H1 (cell line): ENCODE measurements around the gene ACMSD. TPM values are rescaled to one million over a fixed set of nuclear protein-coding genes. Genes with fewer than 3 reads are reported as not detected.

Experiments used
- CTCF ChIA-PET: fragments of 300-600 bp; sonication (Branson Sonifier 250); formaldehyde crosslinking; loops from one replicate; lab custom pipeline; 2021; ENCODE audit not compliant: partially characterized antibody; lab: Charles Lee
- POLR2A ChIA-PET: fragments of 300-600 bp; sonication (Branson Sonifier 250); formaldehyde crosslinking; loops from one replicate; lab custom pipeline; 2021; ENCODE audit warnings: inconsistent platforms; ENCODE audit not compliant: partially characterized antibody; lab: Charles Lee
- DNase-seq, 2 experiments: peaks; one replicate each; pipeline versions ENCODE4 v3.0.0 to v3.0.0-alpha.2; 2010 to 2022; ENCODE audit warnings: low spot score in 2 of 2, low read depth in 1 of 2, mixed read lengths in 1 of 2
- FAIRE-seq: peaks from 2 replicates; lab custom pipeline; 2011; peaks lifted over from hg19 to GRCh38; lab: Jason Lieb, UNC
- H2AFZ ChIP-seq: 2 replicates; pipeline ENCODE4 v1.8.1; 2012; ENCODE audit warnings: low read length, inconsistent platforms
- H2AK5ac ChIP-seq: 2 replicates; pipeline ENCODE4 v1.6.1; 2013; ENCODE audit warnings: low read depth, low read length
- H2BK120ac ChIP-seq: replicated peaks from 2 replicates; pipeline ENCODE3; 2013; ENCODE audit warnings: low read depth, low read length, inconsistent platforms
- H2BK12ac ChIP-seq: 2 replicates; pipeline ENCODE4 v1.6.1; 2013; ENCODE audit warnings: low read depth, low read length
- H2BK15ac ChIP-seq: 2 replicates; pipeline ENCODE4 v1.6.1; 2013; ENCODE audit warnings: low read length
- H2BK20ac ChIP-seq: 2 replicates; pipeline ENCODE4 v1.6.1; 2013; ENCODE audit warnings: low read length
- H2BK5ac ChIP-seq: 2 replicates; pipeline ENCODE4 v1.6.1; 2013; ENCODE audit warnings: low read depth, low read length
- H3K14ac ChIP-seq: 2 replicates; pipeline ENCODE4 v1.6.1; 2013; ENCODE audit warnings: inconsistent platforms; ENCODE audit not compliant: insufficient read length
- H3K18ac ChIP-seq: 2 replicates; pipeline ENCODE4 v1.6.1; 2013; ENCODE audit warnings: low read length; ENCODE audit errors: extremely low read depth
- H3K23ac ChIP-seq: 2 replicates; pipeline ENCODE4 v1.6.1; 2013; ENCODE audit warnings: inconsistent platforms; ENCODE audit not compliant: insufficient read length
- H3K23me2 ChIP-seq: 2 replicates; pipeline ENCODE4 v1.6.1; 2013; ENCODE audit warnings: low read depth, low read length
- H3K27ac ChIP-seq: 2 replicates; pipeline ENCODE4 v1.6.1; 2011; ENCODE audit warnings: low read depth, low read length, inconsistent platforms
- H3K27me3 ChIP-seq, 4 experiments: replicated peaks in 1 of 4; 1 replicate in 1 of 4; 2 replicates in 3 of 4; pipeline versions ENCODE4 v1.6.1 to v1.8.1; 2011 to 2013; ENCODE audit warnings: low read length in 3 of 4, mild to moderate bottlenecking in 3 of 4, inconsistent platforms in 2 of 4, mixed read lengths in 2 of 4, moderate library complexity in 1 of 4; ENCODE audit not compliant: control insufficient read depth in 3 of 4, insufficient read depth in 3 of 4; ENCODE audit errors: extremely low read depth in 1 of 4
- H3K36me3 ChIP-seq, 4 experiments: 2 replicates each; pipeline versions ENCODE4 v1.6.1 to v1.8.1; 2011 to 2013; ENCODE audit warnings: mild to moderate bottlenecking in 4 of 4, low read length in 3 of 4, moderate library complexity in 2 of 4, control low read depth in 1 of 4, inconsistent platforms in 1 of 4; ENCODE audit not compliant: insufficient read depth in 4 of 4, control insufficient read depth in 2 of 4
- H3K4ac ChIP-seq: replicated peaks from 2 replicates; pipeline ENCODE3; 2013; ENCODE audit warnings: low read length, low read depth, mixed read lengths, inconsistent platforms; ENCODE audit not compliant: insufficient read length
- H3K4me1 ChIP-seq, 4 experiments: replicated peaks in 1 of 4; 1 replicate in 1 of 4; 2 replicates in 3 of 4; pipeline versions ENCODE4 v1.6.1 to v1.8.1; 2011 to 2013; ENCODE audit warnings: low read length in 3 of 4, inconsistent platforms in 2 of 4, mixed read lengths in 1 of 4; ENCODE audit not compliant: insufficient read depth in 4 of 4, control insufficient read depth in 3 of 4
- H3K4me2 ChIP-seq, 2 experiments: 2 replicates each; pipeline versions ENCODE4 v1.6.1 to v1.8.1; 2011 to 2013; ENCODE audit warnings: low read depth in 2 of 2, low read length in 2 of 2, control low read depth in 1 of 2, inconsistent platforms in 1 of 2, mild to moderate bottlenecking in 1 of 2; ENCODE audit not compliant: insufficient read depth in 1 of 2
- H3K4me3 ChIP-seq, 4 experiments: fragments of 200-600, 300-600 bp in 1 of 4; sonication (generic), shearing (Covaris generic), sonication (Bioruptor Twin) in 1 of 4; 2 replicates each; pipeline versions ENCODE4 v1.5.1 to v1.8.1; 2011 to 2016; ENCODE audit warnings: low read length in 4 of 4, low read depth in 3 of 4, control low read depth in 2 of 4, inconsistent platforms in 2 of 4, mild to moderate bottlenecking in 2 of 4, mixed read lengths in 1 of 4, moderate library complexity in 1 of 4; ENCODE audit not compliant: insufficient read depth in 2 of 4; ENCODE audit errors: extremely low read depth in 1 of 4
- H3K56ac ChIP-seq: replicated peaks from 2 replicates; pipeline ENCODE3; 2013; ENCODE audit warnings: low read depth, mild to moderate bottlenecking, mixed read lengths, low read length, inconsistent platforms; ENCODE audit not compliant: insufficient read length
- H3K79me1 ChIP-seq: 2 replicates; pipeline ENCODE4 v1.6.1; 2013; ENCODE audit warnings: low read depth, low read length, control low read depth
- H3K79me2 ChIP-seq, 2 experiments: 2 replicates each; pipeline versions ENCODE4 v1.6.1 to v1.8.1; 2012 to 2013; ENCODE audit warnings: low read length in 2 of 2, mild to moderate bottlenecking in 2 of 2, inconsistent platforms in 1 of 2; ENCODE audit not compliant: insufficient read depth in 2 of 2, control insufficient read depth in 1 of 2
- H3K9ac ChIP-seq, 4 experiments: replicated peaks in 1 of 4; 1 replicate in 1 of 4; 2 replicates in 3 of 4; pipeline versions ENCODE4 v1.6.1 to v1.8.1; 2011 to 2013; ENCODE audit warnings: low read depth in 3 of 4, low read length in 3 of 4, control low read depth in 2 of 4, mild to moderate bottlenecking in 2 of 4, moderate library complexity in 2 of 4, inconsistent platforms in 1 of 4; ENCODE audit errors: extremely low read depth in 1 of 4
- H3K9me3 ChIP-seq, 2 experiments: 2 replicates each; pipeline versions ENCODE4 v1.6.1 to v1.8.1; 2012 to 2013; ENCODE audit warnings: mild to moderate bottlenecking in 2 of 2, moderate library complexity in 2 of 2, control low read depth in 1 of 2, inconsistent platforms in 1 of 2, low read depth in 1 of 2, low read length in 1 of 2, mixed read lengths in 1 of 2; ENCODE audit not compliant: insufficient read depth in 2 of 2
- H4K20me1 ChIP-seq, 2 experiments: replicated peaks in 1 of 2; 2 replicates each; pipeline versions ENCODE3 to v1.8.1; 2011 to 2013; ENCODE audit warnings: inconsistent platforms in 2 of 2, low read length in 2 of 2, mild to moderate bottlenecking in 1 of 2; ENCODE audit not compliant: insufficient read depth in 2 of 2, control insufficient read depth in 1 of 2
- H4K5ac ChIP-seq: 2 replicates; pipeline ENCODE4 v1.6.1; 2013; ENCODE audit warnings: low read length, low read depth, mixed read lengths, inconsistent platforms; ENCODE audit not compliant: insufficient read length
- H4K8ac ChIP-seq: 2 replicates; pipeline ENCODE4 v1.8.0; 2013; ENCODE audit warnings: mild to moderate bottlenecking, moderate library complexity, low read length, inconsistent platforms; ENCODE audit not compliant: insufficient read depth; ENCODE audit errors: extremely low read depth
- H4K91ac ChIP-seq: replicated peaks from 2 replicates; pipeline ENCODE3; 2013; ENCODE audit warnings: low read length, mixed read lengths, inconsistent platforms; ENCODE audit not compliant: insufficient read length
- CHD1 ChIP-seq: IDR thresholded peaks from 2 replicates; pipeline ENCODE4 v1.6.1; 2012; ENCODE audit warnings: low read depth, low read length, improper control_type of control experiment
- EZH2 ChIP-seq: fragments of 200-600 bp; sonication (generic); IDR thresholded peaks from 2 replicates; pipeline ENCODE4 v1.7.1; 2012; ENCODE audit warnings: low read depth, mild to moderate bottlenecking, moderate library complexity, low read length, inconsistent platforms; ENCODE audit not compliant: severe bottlenecking
- NRF1 ChIP-seq: IDR thresholded peaks from 2 replicates; pipeline ENCODE4 v1.6.1; 2011; ENCODE audit warnings: mild to moderate bottlenecking, low read depth, low read length, improper control_type of control experiment
- SAP30 ChIP-seq: fragments of 300-600 bp; sonication (generic); IDR thresholded peaks from 2 replicates; pipeline ENCODE4 v1.7.1; 2012; ENCODE audit warnings: low read length, moderate library complexity, mild to moderate bottlenecking, inconsistent platforms; ENCODE audit not compliant: insufficient read depth, insufficient replicate concordance
- SUZ12 ChIP-seq: fragments of 200-600 bp; sonication (generic); IDR thresholded peaks from 2 replicates; pipeline ENCODE4 v1.6.1; 2012; ENCODE audit warnings: mild to moderate bottlenecking, inconsistent platforms, low read length, moderate library complexity, mixed read lengths
- YY1 ChIP-seq: IDR thresholded peaks from 2 replicates; pipeline ENCODE4 v1.6.1; 2011; ENCODE audit warnings: low read depth, mild to moderate bottlenecking, low read length
- WGBS, 2 experiments: shearing (Covaris generic) in 1 of 2; methylation state at CpG; one replicate each; pipeline versions ENCODE4 v1.1.6 to v1.1.7; 2013 to 2015; ENCODE audit warnings: low lambda C conversion rate in 2 of 2, mixed read lengths in 2 of 2, inconsistent platforms in 1 of 2, low coverage in 1 of 2, missing lambda C conversion rate in 1 of 2; ENCODE audit not compliant: insufficient replicate concordance in 2 of 2, insufficient coverage in 1 of 2, insufficient read length in 1 of 2; ENCODE audit errors: extremely low coverage in 1 of 2, missing lambda C conversion rate in 1 of 2; 5-methylcytosine and 5-hydroxymethylcytosine counted together
- polyA plus RNA-seq, 7 experiments: library from polyadenylated mRNA; depleted of rRNA in 3 of 7; stranded (reverse) in 5 of 7; unstranded in 2 of 7; fragments of >200 nt in 5 of 7; fragments of 200-250 nt in 2 of 7; gene quantifications; 1 replicate in 5 of 7; 2 replicates in 1 of 7; 4 replicates in 1 of 7; pipeline versions ENCODE4 v1.2.1 to v1.2.3, GENCODE V29; 2011 to 2013; ENCODE audit warnings: missing spikeins in 2 of 7, mixed read lengths in 2 of 7
- total RNA-seq: library from RNA; stranded (reverse); fragmentation: NEBNext Ultra II Directional; extraction: Animal tissue kit (Norgen Biotek cat#: 25700); gene quantifications from 2 replicates; pipeline ENCODE4 v1.2.1, GENCODE V29; 2021

Gene ACMSD
- total and polyA plus RNA-seq, 2 of the 8 experiments (the other 6 are each of a cell fraction or from before 2014, with no cell fraction given), result not detected

DNA sequence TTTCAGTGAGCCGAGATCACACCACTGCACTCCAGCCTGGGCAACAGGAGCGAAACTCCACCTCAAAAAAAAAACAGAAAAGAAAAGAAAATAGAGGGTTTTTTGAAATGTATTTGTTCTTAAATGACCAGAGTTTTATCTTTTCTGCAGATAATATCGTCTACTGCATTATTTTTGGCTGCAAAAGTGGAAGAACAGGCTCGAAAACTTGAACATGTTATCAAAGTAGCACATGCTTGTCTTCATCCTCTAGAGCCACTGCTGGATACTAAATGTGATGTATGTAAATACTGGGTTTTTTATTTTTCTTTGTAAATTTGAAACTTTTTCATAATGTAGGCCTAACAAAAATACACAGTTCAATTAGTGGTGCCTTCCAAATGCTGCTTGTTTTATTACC is 98.3 kb downstream of the ACMSD start:
- no peak overlapping the region for H3K23ac ChIP-seq
- H3K4me3 ChIP-seq, result no peak overlapping the region
- H4K20me1 ChIP-seq, result peaks cover 8 to 14% of the 10 kb centered on the region in 2 experiments
- H4K8ac ChIP-seq, result no peak overlapping the region
- no peak overlapping the region for H2BK120ac ChIP-seq
- no peaks in the 10 kb centered on the region for H3K9me3 ChIP-seq
- DNase-seq, result no peak
- peaks cover 8 to 56% (median 28%) of the 10 kb centered on the region in 4 experiments; a peak in 7 of 8 replicates for H3K36me3 ChIP-seq
- ChIA-PET CTCF (no interaction called here), POLR2A (interaction anchor here (0.6 to 1.8 kb wide), 3 partner anchors 7 to 19 kb away, joined by 3 to 7 read pairs (median 4); partner anchors contain the start of gene CCNT2)
- H3K4ac ChIP-seq, result no peak overlapping the region
- H3K27ac ChIP-seq, result no peak overlapping the region
- H3K4me1 ChIP-seq, result no peaks in the 10 kb centered on the region
- no peak overlapping the region for H2AK5ac ChIP-seq
- FAIRE-seq, result no peak
- H2BK15ac ChIP-seq, result no peak overlapping the region
- no peaks in the 10 kb centered on the region for H3K23me2 ChIP-seq
- H3K27me3 ChIP-seq, result no peaks in the 10 kb centered on the region
- H2BK5ac ChIP-seq, result no peak overlapping the region
- no peak overlapping the region for H3K14ac ChIP-seq
- H3K79me2 ChIP-seq, result peaks cover 4 to 75% of the 10 kb centered on the region in 2 experiments; a peak in 3 of 4 replicates
- H3K18ac ChIP-seq, result no peak overlapping the region
- no peak overlapping the region for H4K91ac ChIP-seq
- 0 out of 2 replicates have a peak, but pooled peaks cover 2% of the 10 kb centered on the region for H3K79me1 ChIP-seq
- H3K9ac ChIP-seq, result no peak overlapping the region
- H2BK12ac ChIP-seq, result no peak overlapping the region
- H3K4me2 ChIP-seq, result no peak overlapping the region
- 92% methylated on average over 4 of the region's 4 CpGs; no CpG with 5 or more reads in 1 of the 2 experiments for WGBS, 2 experiments
- H2BK20ac ChIP-seq, result no peak overlapping the region
- no peak overlapping the region for H3K56ac ChIP-seq
- H2AFZ ChIP-seq, result no peak overlapping the region
- H4K5ac ChIP-seq, result no peak overlapping the region
- TF ChIP-seq CHD1 (no peak), YY1 (no peak), SAP30 (no peak), EZH2 (no peak), NRF1 (no peak), SUZ12 (no peak)
